GM04504 (cell line): ENCODE results near the gene MDGA2.

Experiments
- DNase-seq: peaks from one replicate; pipeline ENCODE4 v3.0.0-alpha.2; 2012; ENCODE audit warnings: low read depth

Gene MDGA2

DNA sequence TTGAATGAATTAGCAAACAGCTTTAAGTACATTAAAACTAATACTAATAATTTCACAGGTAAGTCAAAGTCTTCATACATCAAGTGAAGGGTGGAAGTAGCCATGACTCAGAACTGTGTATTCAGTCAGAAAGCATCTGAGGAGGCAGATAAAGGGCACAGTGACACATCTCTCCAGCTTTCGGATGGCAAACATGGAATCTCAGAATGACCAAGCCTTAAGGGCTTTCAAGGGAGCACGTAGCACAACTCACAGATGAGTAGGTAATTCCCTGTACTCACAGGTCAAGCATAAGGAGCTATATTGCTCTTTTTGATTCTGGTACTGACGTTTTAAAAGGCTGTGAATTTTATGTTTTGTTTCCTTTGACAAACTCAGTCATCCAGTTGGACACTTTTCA, 56.0 kb downstream of the MDGA2 start:
- no peak for DNase-seq

- DNase-seq = no peak
Observed at GRCh38 chr14:47606566-47606965, 68.8 kb downstream of the MDGA2 start.

- DNase-seq = no peak
Observed at GRCh38 chr14:47596860-47597259, 78.5 kb downstream of the MDGA2 start.

DNA sequence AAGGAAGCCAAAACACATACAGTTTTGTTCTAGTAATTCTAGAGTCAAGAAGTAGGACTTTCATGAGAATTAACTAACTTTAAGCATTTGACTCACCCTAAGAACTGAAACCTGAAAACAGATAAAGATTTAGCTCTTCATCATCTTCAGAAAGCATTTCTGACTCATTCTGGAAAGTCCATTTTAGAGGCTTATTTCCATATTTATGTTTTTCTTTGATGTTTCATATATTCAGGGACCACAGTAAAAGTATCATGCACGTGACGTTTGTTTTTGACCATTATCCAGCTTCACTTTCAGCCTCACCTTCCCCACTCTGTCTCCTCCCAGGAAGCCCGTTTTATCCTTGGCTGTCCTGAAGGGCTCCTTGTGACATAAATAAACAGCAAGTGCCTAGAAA, 79.2 kb downstream of the MDGA2 start:
- no peak for DNase-seq

GRCh38 chr14:47595552-47595951, 79.9 kb downstream of the MDGA2 start:
- DNase-seq = no peak

DNA sequence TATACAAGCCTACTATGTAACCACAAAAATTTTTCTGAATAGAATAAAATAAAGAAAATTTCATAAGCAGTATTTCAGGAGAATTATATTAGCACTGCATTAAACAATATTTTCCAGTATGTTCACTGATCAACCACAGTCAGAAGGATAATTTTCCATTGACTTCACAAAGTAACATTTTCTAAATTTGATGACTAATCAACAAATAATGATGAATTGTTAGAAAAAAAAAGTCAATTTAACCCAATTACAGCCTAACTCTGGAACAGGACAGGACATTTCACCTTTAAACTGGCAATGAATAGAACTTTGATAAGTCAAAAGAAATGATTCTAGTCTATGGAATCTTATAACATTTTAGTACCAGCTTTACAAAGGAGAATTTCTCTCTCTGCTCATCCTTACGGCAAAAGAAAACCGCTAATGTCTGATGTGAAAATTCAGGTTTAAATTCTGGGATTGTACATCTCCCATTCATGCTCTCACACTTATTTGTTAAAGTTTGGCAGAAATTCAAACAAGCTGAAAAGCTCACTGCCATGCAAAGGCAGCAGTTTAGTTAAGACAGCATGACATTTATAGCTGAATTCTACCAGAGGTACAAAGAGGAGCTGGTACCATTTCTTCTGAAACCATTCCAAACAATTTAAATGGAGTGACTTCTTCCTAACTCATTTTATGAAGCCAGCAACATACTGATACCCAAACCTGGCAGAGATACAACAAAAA, 84.5 kb downstream of the MDGA2 start:
- no peak for DNase-seq

DNA sequence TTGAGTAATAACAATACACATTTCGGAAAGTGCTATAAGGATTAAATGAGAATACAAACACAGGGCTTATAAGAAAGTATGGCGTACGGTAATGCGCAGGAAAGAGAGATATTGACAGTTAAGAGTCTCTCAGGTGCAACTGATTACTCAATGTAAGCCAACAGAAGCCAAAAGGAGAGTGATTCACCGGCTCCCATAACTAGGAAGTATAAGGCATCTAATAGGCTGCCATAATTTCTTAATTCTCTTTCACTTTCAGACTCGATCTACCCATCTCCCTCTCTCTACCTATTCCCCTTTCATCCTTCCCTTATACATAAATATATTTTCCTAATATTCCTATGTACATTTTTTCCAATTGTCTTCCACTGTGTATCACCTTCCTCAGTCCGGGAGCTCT, 90.0 kb downstream of the MDGA2 start:
- DNase-seq = no peak

DNA sequence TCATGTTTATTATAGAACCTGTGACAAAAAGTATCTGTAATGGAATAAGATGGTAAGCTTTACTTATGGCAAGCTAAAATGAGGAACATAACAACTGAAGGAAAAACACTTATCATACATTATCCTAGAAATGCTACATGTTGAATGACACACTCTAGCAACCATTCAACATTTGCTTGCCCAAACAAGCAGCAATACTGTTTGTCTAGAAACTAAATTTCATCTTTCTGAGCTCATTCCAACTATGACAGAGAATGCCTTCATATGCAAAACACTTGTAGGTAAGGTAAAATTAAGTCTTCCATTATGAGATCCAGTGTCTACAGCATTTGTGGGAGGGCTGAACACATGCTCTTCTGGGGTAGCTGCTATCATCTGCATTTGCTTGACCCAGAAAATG, 108.1 kb downstream of the MDGA2 start:
- DNase-seq = no peak

DNA sequence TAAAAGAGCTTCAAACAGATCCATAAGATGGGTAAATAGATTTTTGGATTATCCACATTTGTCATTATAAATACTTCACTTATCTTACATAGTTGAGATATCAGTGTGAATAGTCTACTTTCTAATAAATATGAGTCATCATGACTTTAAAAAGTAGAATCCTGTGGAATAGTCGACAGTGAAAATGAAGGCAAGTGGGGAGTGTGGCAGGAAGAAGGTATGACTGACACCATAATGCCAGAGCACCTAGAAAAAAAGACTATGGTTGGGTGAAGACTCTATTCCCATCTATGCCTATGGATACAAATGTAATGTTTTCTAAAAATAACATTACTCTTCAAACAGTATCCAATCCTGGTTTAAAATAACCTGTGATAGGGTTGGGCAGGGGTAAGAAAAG, 117.5 kb downstream of the MDGA2 start:
- DNase-seq = no peak

GRCh38 chr14:47555333-47555732, 120.1 kb downstream of the MDGA2 start:
- no peak for DNase-seq

DNA sequence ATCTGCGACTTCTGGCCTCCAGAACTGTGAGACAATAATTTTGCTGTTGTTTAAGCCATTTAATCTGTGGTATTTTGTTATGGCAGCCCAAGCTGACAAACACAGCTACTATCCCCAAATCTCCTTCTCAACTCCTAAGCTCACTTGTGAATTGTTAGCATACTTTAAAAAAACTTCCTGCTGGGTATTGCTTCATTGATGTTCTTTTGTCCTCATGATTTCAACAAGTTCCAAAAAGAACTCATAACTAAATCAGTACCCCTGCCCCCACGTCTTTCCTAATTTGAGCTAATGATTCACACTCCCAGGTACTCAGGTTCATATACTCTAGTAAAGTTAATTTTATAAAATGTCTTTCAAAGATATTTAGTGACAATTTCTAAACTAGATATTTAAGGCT, 125.5 kb downstream of the MDGA2 start:
- no peak for DNase-seq

DNA sequence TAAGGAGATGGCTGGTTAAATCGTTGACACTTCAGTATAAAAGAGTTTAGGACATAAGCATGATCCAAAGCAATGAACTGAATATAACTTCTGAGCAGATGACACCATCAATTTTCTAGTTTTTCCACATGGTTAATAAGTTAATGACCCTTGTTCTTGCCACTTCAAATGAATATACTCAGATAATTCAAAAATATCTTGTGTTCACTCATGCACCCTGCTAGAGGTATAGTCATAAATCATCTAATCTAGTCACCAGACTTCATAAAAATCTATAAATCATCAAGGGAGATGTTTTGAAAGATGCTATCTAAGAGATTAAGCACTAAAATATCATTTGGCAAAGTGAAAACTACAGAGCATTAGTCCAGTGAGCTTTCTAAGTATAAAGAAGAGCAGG, 131.9 kb downstream of the MDGA2 start:
- DNase-seq = no peak

DNA sequence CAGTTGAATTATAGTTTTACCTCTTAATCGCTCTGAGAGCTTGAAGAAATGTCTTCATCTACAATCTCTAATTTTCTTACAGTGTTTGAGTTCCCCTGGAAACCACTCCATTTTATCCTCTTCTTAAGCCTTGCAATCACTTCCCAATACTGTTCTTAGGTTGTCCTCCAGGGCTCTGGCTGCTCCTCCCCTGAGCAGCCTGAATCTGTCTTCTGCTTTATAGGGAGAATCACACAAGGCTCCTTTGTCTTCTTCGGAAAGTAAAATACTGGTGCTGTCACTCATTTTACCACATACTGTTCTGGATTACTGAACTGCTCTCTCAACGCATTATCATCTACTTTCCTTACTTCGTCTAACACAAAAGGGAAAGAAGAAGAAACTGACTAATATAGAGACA, 133.7 kb downstream of the MDGA2 start:
- no peak for DNase-seq

DNA sequence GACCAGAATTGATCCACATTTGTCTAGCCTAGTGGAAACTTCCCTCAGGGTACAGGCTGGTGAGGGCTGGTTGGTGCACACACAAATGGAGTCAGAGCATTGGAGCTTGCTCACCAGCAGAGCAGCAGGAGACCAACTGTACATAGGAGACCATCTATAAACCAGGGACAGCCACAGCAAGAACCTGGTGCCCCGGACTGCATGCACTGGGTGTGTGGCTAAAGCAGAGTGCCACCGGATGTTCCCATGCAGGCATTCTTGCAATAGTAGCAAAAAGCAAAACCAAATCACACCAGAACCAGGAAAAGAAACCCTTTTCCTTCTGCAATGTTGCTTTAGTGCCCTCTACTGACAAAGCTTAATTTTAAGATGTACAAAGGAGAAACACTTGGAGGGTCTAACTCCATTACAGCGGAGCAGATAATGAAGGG, 136.4 kb downstream of the MDGA2 start:
- DNase-seq = no peak

DNA sequence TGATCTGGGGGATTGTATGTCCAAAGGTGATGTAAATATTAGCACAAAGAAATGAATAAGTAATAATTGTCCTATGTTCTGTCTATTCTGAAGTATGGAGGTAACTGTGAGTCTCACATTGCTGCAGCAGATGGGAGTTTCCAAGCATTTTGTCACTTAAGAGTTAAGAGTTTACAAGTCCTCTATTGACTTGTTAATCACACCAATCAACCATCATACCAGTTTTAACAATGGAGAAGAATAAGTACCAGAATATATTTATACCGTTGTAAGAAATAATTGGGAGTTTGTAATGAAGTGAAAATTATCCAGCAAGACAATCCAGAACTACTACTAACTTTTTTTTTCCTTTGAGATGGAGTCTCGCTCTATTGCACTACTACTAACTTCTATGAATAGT, 139.1 kb downstream of the MDGA2 start:
- no peak for DNase-seq

DNA sequence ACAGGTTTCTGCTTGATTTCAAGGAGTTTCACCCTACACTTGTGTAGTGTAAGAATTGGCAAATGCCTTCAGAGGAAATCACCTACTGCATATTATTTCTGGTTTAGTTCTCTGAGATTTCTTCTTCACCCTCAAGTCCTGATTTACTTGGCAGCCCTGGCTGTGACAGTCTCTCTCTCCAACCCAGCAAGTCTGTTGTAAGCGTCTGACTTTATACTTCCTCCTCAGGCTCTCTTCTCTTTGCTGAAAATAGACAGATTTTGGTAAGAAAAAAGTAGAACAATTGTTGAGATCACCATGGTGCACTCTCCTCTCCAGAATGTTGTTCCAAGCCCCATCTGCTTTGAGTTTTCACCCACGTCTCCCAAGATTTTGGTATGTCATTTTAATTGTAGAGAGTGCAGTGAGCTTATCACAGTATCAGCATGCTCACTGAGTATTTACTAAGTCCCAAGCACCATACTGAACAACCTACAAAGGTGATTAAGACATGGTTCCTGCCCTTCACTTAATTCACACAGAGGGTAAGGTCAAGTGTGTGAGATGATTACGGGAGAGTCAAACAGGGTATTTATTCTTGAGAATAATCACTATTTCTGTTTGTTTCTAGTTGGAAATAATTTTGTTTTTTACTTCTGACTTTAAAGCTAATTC, 148.7 kb downstream of the MDGA2 start:
- no peak for DNase-seq

DNA sequence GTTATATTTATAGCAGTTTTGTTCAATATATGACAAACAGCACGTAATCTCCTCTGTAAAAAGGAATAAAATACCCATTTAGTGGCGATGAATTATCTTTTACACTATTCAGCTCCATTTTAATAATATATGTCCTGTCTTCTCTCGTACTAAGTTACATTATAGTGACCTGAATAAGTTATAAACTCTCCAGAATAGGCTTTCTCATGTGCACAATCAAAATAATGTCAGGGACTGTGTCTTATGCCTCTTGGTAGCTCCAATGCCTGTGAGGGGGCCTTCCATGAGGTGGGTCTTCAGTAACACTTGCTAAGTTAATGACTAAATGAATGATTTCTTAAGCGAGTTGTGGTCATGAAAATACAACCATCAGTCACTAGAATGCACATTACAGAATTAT, 150.9 kb downstream of the MDGA2 start:
- no peak for DNase-seq

GRCh38 chr14:47520382-47520781, 155.0 kb downstream of the MDGA2 start:
- DNase-seq = no peak

DNA sequence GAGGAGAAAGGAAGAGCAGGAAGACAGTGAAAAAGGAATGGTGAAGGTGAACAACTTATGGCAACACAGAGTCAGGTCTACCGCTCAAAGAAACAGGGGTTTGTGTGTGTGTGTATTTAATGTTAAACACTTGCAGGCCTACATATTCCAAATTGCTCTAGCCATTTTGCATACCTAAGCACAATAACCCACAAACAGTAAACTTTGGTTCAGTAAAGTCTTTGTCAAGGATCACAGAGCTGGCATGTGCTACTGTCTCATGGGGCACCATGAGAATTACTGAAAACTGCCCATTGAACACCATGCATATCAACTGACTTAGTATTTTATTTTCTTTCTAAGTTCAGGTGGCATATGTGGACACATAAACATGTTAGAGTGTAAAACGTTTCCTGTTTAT, 163.6 kb downstream of the MDGA2 start:
- no peak for DNase-seq

- no peak for DNase-seq
Observed at GRCh38 chr14:47509957-47510356, 165.4 kb downstream of the MDGA2 start.

DNA sequence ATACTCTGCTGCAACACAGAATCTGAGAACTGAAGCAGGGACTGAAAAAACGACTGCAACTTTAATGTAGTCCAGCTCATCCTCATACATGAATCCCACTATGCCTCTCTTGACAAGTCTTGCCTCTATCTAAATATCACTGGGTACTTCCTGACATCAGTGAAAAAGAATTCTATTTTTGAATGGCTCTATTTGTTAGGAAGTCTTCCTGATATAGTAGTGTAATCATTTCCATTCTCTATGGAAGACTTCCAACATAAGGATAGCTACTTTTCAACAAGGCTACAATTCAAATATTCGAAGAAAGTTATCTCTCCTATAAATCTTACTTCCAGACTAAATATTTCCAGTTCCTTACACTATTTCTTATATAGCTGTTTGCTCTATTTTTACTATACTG, 167.5 kb downstream of the MDGA2 start:
- DNase-seq = no peak

- DNase-seq = no peak
Observed at GRCh38 chr14:47500369-47500768, 175.0 kb downstream of the MDGA2 start.

- no peak for DNase-seq
Observed at GRCh38 chr14:47490766-47491165, 184.6 kb downstream of the MDGA2 start.

- DNase-seq = no peak
Observed at GRCh38 chr14:47490353-47490752, 185.1 kb downstream of the MDGA2 start.
